AG10803 (cell line): ENCODE results near the gene RHOU.
"Not testable (repeated sequence)": the region's sequence is repeated elsewhere in the genome, so short reads cannot be mapped to it uniquely, and the experiment has no call there.

Experiments used
- DNase-seq: peaks from one replicate; pipeline ENCODE4 v3.0.0; 2010; ENCODE audit warnings: low read depth
- H3K4me3 ChIP-seq: 2 replicates; pipeline ENCODE4 v1.5.1; 2011; ENCODE audit warnings: mild to moderate bottlenecking, low read length, control low read depth
- CTCF ChIP-seq: conservative IDR thresholded peaks from 2 replicates; pipeline ENCODE4 v1.5.1; 2011; ENCODE audit warnings: mild to moderate bottlenecking, low read length, control low read depth, inconsistent platforms

The RHOU gene

GRCh38 chr1:228770779-228771223 is 35.5 kb downstream of the RHOU start:
- no peak for TF ChIP-seq CTCF
- no peak for DNase-seq
- H3K4me3 ChIP-seq: no peak overlapping the region

- no peak for TF ChIP-seq CTCF
- no peak overlapping the region for H3K4me3 ChIP-seq
- DNase-seq: no peak
Observed at GRCh38 chr1:228772516-228773212, 37.4 kb downstream of the RHOU start.

- not testable (repeated sequence) for DNase-seq, H3K4me3 ChIP-seq
Observed at GRCh38 chr1:228775946-228776345, 40.7 kb downstream of the RHOU start.

GRCh38 chr1:228776449-228776848 is 41.2 kb downstream of the RHOU start:
- TF ChIP-seq CTCF: no peak
- no peak overlapping the region for H3K4me3 ChIP-seq
- DNase-seq: no peak

GRCh38 chr1:228777236-228777635 is 42.0 kb downstream of the RHOU start:
- DNase-seq: no peak
- H3K4me3 ChIP-seq: no peak overlapping the region
- TF ChIP-seq CTCF: no peak

- no peak for DNase-seq
- TF ChIP-seq CTCF: no peak
Observed at GRCh38 chr1:228778026-228778425, 42.7 kb downstream of the RHOU start.

GRCh38 chr1:228778466-228778865 is 43.2 kb downstream of the RHOU start:
- no peak overlapping the region for H3K4me3 ChIP-seq
- DNase-seq: no peak
- no peak for TF ChIP-seq CTCF

More at GRCh38 chr1:228778026-228778425, 42.7 kb downstream of the RHOU start:
- H3K4me3 ChIP-seq: no peak overlapping the region
